ENCODE measurements around the gene POLDIP3.

POLDIP3 gene

DNA sequence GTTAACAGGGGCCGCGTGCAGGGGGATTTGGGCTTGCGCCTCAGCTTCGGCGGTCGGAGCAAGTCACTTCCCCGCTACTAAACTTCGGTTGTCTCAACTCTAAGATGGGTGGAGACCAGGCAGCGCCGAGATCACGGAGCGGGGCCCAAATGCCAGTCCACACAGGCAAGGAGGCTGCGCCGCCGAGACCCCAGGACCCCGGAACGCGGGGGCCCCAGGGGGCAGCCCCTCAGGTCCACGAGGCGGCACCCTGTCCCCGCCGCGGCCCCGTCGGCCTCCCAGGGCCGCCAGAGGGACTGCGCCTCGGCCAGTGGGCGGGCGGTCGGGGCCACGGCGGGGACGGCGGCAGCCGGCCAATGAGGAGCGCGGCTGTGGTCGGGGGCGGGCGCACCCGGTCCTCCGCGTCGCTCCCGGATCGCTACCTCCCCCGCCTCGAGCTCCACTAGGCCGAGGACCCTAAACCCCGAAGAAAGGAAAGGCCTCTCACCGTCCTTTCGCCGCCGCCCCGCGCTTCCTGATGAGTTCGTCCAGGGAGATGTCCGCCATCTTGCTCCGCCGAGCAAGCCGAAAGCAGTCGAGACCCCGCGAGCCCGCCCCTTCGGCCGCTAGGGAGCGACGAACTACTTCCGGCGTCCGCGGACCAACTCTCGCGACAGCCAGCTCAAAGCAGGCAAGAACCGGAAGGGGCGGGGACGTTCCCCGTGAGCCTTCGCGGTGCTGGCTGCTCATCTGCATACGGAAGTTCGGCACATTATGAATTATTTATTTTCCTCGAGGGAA, at the start of gene POLDIP3:
TSS of gene POLDIP3 (minus strand) at position 572 of the 780 bp plus-strand sequence. CDS start at position 546, 26 bp downstream.
- DNase-seq: peak; percentile 99

GRCh38 chr22:42661985-42662831, 47.5 kb upstream of the POLDIP3 start:
- peak; percentile 96 for DNase-seq

GRCh38 chr22:42656578-42656977, 41.9 kb upstream of the POLDIP3 start:
- no peak for DNase-seq

DNA sequence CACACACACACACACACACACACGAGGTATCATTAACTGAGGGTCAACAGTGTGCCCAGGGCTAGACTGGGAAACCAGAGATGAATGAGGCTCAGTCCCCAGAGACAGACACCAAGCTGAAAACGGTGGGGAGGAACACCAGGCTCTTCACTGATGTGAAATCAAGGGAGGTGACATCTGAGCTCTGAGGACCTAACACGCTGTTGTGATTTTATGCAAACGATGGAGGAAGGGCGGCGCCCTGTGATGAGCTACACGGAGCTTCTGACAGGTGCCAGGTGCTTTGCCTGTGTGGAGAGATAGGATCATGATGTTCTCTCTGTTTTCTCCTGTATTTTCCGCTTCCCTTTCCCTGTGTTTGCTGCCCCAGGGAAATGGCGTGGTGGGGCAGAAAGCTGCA, 41.0 kb upstream of the POLDIP3 start:
- no peak for DNase-seq

DNA sequence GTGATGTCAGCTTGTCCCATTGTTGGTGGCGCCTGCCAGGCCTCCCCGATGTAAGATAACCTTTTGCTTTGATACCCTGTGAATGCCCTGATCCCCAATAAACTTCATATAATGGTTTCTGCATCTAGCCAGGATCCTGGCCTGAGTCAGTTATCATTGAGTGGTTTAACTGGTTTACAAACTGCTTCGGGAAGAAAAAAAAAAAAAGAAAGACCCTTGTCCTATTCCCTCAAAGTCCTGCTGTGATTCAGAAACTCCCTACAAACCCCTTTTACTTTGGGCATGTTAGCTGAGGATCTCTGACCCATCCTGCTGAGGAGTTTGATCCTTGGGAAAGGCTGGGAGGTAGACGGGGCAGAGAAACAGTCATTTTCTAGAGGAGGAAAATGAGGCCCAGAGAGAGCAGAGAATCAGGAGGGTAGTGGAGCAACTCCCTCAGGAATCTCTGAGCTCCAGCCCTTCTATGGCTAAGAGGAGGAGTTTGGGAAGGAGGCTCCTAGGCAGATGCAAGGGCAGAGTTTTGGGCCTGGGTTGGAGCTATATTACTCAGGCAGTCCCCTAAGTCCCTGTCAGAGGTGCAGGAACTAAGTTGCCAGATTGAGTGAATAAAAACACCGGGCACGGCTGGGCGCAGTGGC, 39.9 kb upstream of the POLDIP3 start:
- no peak for DNase-seq

GRCh38 chr22:42653999-42654398, 39.3 kb upstream of the POLDIP3 start:
- DNase-seq: no peak

DNA sequence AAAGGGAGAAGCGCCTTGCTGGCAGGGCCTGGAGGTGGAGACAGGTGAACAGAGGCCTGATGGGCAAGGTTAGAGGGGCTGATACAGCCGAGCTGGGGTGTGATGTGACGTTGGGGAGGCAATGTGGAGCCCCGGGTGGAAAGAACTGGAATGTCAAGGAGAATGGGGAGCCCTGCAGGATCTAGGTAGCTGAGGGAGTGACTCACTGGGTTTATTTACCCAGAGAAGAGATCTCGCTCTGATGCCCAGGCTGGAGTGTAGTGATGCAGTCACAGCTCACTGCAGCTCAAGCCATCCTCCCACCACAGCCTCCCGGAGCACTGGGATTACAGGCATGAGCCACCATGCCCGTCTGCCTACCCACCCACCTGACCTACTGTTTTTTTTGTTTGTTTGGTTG, 36.5 kb upstream of the POLDIP3 start:
- no peak for DNase-seq

- DNase-seq: peak; percentile 92
Observed at GRCh38 chr22:42649246-42650099, 34.8 kb upstream of the POLDIP3 start, which contains the start of gene CYB5R3. CYB5R3 (minus strand) TSS chr22:42649392; CDS start chr22:42649315, 77 bp downstream.

GRCh38 chr22:42648368-42649245, 33.9 kb upstream of the POLDIP3 start:
- DNase-seq: no peak

DNA sequence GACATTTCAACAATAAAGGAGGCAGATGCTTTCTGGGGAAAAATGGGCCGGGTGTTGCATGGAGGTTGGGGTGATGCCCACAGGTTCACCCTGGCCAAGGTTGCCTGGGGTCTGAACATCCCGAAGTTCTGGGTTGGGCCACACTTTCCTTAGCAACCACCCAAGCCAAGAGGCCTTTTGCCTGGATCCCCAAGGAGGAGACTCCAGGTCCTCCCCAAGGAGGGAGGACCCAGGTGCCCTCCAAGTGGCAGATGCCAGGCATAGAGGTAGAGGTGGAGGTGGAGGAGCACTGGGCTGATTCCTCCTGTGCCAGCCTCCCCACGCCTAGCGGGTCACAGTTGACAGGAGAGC, 33.3 kb upstream of the POLDIP3 start:
- no peak for DNase-seq

DNA sequence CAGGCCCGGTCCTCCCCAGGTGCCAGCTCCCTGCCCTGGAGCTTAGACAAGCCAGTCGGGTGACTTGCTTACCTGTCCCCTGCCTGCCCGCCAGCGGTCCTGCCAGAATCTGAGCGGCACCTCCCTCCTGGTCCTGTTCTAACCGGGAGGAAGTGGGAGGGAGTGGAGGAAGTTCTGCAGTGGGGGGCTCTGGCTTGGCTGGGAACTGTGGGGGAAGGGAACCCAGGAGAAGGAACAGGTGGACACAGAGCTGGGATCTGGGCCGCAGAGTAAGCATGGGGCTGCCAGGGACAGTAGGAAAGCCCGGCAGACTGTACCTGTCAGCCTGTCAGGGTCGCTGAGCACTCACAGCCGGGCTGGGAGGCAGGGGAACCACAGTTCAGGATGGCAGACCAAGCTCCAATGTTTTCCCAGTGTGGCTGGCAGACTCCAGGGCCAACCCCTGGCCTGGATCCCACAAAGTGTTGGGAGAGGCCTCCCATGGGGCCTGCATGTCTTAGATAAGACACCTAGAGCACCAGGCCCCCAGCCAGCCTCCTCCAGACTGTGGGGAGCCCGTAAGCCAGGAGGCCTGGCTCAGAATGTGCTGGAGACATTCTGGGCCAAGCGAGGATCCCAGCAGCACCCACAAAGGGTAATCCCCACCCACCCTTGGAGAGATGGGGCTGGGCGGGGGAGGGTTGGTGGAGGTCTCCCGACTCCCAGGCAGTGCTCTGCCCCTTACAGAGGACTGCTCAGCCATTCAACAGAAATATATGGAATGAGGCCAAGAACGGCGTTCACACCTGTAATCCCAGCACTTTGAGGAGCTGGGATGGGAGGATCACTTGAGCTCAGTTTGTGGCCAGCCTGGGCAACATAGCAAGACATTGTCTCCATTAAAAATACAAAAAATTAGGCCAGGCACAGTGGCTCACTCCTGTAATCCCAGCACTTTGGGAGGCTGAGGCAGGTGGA, 32.2 kb upstream of the POLDIP3 start:
- DNase-seq: no peak

GRCh38 chr22:42645938-42646568, 31.4 kb upstream of the POLDIP3 start:
- no peak for DNase-seq

DNA sequence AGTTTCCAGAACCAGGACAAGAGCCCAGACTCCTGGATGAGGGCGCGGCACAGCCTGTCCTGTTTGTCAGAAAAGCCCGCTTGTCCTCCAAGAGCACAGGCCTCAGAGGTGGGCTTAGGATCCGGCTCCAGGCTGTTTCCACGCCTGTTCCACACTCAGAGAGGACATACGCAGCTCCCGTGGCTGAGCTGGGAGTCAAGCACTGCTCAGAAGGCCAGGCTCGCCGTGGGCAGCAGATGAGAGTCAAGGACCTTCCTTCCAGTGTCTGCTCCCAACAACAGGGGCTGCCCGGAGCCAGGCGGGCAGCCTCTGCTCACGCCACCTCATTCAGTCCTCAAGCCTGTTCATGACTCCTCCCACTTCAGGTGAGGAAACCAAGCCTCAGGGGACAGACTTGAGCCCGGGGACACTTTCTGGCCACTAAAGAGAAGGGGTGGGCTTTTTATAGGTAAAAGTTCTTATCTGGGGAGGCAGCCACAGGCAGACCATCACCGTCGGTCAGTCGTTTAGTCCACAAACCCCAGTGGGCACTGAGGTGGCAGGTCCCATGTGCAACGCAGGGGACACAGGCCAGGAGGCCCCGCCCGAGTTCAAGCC, 30.8 kb upstream of the POLDIP3 start:
- no peak for DNase-seq

GRCh38 chr22:42644422-42645340, 30.0 kb upstream of the POLDIP3 start:
- no peak for DNase-seq

DNA sequence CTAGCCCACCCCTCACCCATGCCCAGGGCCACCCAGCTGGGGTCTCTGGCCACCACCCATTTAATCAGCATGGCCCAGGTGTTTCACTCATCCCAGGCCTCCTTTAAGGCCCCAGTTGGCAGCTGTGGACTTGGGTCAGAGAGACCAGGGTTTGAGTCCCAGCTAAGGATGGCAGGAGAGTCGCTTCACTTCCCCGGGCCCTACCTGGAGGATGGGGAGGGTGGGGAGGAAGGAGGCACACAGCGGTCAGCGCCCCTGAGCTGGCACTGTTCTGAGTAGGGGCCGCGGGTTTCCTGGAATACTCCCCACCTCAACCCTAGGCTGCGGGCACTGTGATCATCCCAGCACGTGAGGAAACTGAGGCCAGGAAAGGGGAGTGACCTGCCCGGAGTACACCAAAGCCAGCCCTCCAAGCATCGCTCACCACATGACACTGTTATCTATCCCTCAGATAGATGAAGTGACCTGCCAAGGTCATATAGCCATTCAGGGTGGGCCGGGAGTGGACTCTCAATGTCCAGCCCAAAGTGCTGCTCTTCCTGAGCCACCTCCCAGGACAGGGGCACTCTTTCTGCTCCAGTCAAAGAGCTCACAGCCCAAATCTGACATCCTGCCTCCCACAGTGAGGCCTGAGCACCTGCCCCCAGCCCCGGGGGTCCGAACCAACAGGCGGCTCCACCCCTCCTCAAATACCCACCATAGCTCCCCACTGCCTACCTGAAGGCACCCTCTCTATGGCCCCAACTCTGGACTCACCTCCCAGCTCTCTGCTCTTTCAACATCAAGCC, 29.1 kb upstream of the POLDIP3 start:
- DNase-seq: no peak

- no peak for DNase-seq
Observed at GRCh38 chr22:42642806-42643633, 28.3 kb upstream of the POLDIP3 start.
